Colonic mucosa (tissue), 4 donors: ENCODE results near the gene CDCA5. TPM values are rescaled to one million over a fixed set of nuclear protein-coding genes. Genes with fewer than 3 reads are reported as not detected.

Experiments used
- DNase-seq: peaks from one replicate; pipeline ENCODE4 v3.0.0-alpha.2; 2020
- H3K27ac ChIP-seq: fragments of 200-600 bp; one replicate; pipeline ENCODE4 v1.8.0; 2021
- H3K27me3 ChIP-seq: fragments of 200-600 bp; one replicate; pipeline ENCODE4 v1.8.0; 2021
- H3K36me3 ChIP-seq: fragments of 200-600 bp; one replicate; pipeline ENCODE4 v1.8.0; 2021
- H3K4me1 ChIP-seq: fragments of 200-600 bp; one replicate; pipeline ENCODE4 v1.8.0; 2021; ENCODE audit warnings: mild to moderate bottlenecking
- H3K4me3 ChIP-seq: fragments of 200-600 bp; one replicate; pipeline ENCODE4 v1.8.0; 2021
- H3K9ac ChIP-seq, 2 donors: one replicate each; pipeline ENCODE4 v1.7.0; 2013; ENCODE audit warnings: control low read depth in 2 of 2, low read depth in 2 of 2, low read length in 2 of 2
- H3K9me3 ChIP-seq: fragments of 200-600 bp; one replicate; pipeline ENCODE4 v1.8.0; 2021
- CTCF ChIP-seq: fragments of 200-600 bp; IDR thresholded peaks from one replicate; pipeline ENCODE4 v1.8.0; 2022; ENCODE audit warnings: antibody characterized with exemption, mild to moderate bottlenecking
- intact Hi-C: fragments of 100-400 bp; cut with DNase I; formaldehyde crosslinking; loops from one replicate; pipeline ENCODE4 v1.14.1; 2022
- total RNA-seq, 2 donors: library from RNA; stranded (reverse); fragmentation: NEBNext Ultra II Directional in 1 of 2; extraction: Animal tissue kit (Norgen Biotek cat#: 25700) in 1 of 2; gene quantifications; one replicate each; pipeline ENCODE4 v1.2.1, GENCODE V29; 2021
- donor health status: healthy.
- donor health status: DM: no; HTN: no; CAD: no.
- donor health status: DM: no; HTN: no; CAD: no.

Gene CDCA5
- total RNA-seq, 2 donors from 2014 or later = 9.7 to 51.7 TPM

- H3K27me3 ChIP-seq = no peaks in the 10 kb centered on the region
- H3K9ac ChIP-seq = peak within 1 kb of the TSS in 1 of 2 donors; percentile 58
- DNase-seq = peak; percentile 68
- intact Hi-C loops = no loop called here
- no peaks in the 10 kb centered on the region for H3K36me3 ChIP-seq
- no peak within 1 kb of the TSS for H3K4me3 ChIP-seq
- no peak for TF ChIP-seq CTCF
- H3K9me3 ChIP-seq = no peaks in the 10 kb centered on the region
- no peak within 1 kb of the TSS for H3K27ac ChIP-seq
- no peaks in the 10 kb centered on the region for H3K4me1 ChIP-seq
These were observed 25.3 kb downstream of the CDCA5 start, which contains the start of gene NAALADL1 for GRCh38 chr11:65058419-65059054. Gene NAALADL1 (minus strand): TSS chr11:65058553. CDS start chr11:65058521, 32 bp downstream.

DNA sequence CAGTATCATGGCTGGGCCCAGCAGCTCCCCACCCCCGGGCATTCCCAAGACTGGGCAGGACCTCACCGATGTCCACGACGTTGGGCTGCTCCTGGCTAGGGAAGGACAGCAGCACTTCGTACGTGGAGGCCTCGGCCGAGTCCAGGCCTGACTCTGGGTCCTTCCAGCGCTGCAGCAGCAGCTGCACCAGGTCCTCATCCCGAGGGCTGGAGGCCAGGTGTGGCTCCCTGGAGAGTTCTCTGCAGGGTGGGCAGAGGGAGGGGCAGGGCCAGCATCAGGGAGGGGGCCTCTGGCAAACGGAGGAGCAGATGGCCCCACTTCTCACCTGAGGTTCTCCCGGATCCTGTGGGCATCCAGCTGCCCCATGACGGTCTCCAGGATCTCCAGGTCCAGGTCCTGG is 25.8 kb downstream of the CDCA5 start:
- Histone ChIP-seq H3K4me3 (no peak overlapping the region), H3K4me1 (no peaks in the 10 kb centered on the region), H3K27ac (no peak overlapping the region), H3K27me3 (no peaks in the 10 kb centered on the region), H3K9ac (no peak overlapping the region), H3K9me3 (no peaks in the 10 kb centered on the region), H3K36me3 (no peaks in the 10 kb centered on the region)
- intact Hi-C loops = no loop called here
- no peak for TF ChIP-seq CTCF
- DNase-seq = no peak

DNA sequence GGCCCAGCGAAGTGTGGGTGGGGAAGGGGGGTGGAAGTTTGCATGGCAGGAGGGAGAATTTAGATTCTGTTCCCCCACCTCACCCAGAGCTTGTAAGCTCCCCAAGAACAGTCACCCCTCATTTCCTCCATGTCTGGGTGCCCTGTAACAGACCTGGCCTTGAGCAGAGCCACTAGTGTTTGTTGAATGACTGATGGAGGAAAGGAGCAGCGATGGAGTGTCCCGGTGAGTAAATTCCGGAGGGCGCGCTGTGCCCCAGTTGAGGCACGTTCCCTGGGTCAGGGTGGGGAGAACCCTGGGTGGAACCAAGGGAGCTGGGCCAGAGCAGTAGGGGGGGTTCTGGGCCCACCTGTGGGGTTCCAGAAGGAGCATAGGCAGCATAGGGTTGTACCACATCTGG is 26.3 kb downstream of the CDCA5 start:
- Histone ChIP-seq H3K36me3 (no peaks in the 10 kb centered on the region), H3K27ac (no peak overlapping the region), H3K9ac (no peak overlapping the region), H3K27me3 (no peaks in the 10 kb centered on the region), H3K9me3 (no peaks in the 10 kb centered on the region), H3K4me1 (no peaks in the 10 kb centered on the region), H3K4me3 (no peak overlapping the region)
- no peak for TF ChIP-seq CTCF
- intact Hi-C loops = no loop called here
- DNase-seq = no peak

DNA sequence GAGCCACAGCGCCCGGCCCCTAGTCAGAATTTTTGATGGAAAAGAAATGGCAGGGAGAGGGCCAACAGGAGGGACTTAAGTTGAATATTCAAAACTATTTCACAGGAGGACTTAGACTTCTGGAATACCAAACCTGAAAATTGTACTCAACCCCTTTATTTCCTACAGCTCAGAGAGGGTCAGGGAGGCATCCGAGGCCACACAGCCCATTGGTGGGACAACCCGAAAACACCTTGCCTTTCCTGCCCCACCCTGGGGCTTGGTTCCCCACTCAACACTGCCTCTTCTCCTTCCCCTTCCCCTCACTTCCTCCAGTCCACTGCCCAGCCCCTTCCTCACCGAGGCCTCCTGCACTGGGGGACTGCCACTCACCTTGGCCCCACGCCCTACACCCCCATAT is 26.8 kb downstream of the CDCA5 start:
- no peak for TF ChIP-seq CTCF
- no peaks in the 10 kb centered on the region for H3K4me1 ChIP-seq
- H3K36me3 ChIP-seq = no peaks in the 10 kb centered on the region
- H3K27me3 ChIP-seq = no peaks in the 10 kb centered on the region
- no peak overlapping the region for H3K4me3 ChIP-seq
- no peaks in the 10 kb centered on the region for H3K9me3 ChIP-seq
- H3K27ac ChIP-seq = no peak overlapping the region
- intact Hi-C loops = no loop called here
- H3K9ac ChIP-seq = no peak overlapping the region
- DNase-seq = no peak

GRCh38 chr11:65055538-65055937 is 28.3 kb downstream of the CDCA5 start:
- Histone ChIP-seq H3K27ac (no peak overlapping the region), H3K9ac (no peak overlapping the region), H3K4me1 (no peaks in the 10 kb centered on the region), H3K9me3 (no peaks in the 10 kb centered on the region), H3K36me3 (no peaks in the 10 kb centered on the region), H3K4me3 (no peak overlapping the region), H3K27me3 (no peaks in the 10 kb centered on the region)
- intact Hi-C loops = no loop called here
- no peak for DNase-seq
- TF ChIP-seq CTCF = no peak
